GM18951 (cell line): Measurements from ENCODE around the gene SH3BP5.

Experiments
- POLR2A ChIP-seq: IDR thresholded peaks from 4 replicates; pipeline ENCODE4 v1.6.1; 2011; ENCODE audit warnings: mild to moderate bottlenecking; ENCODE audit not compliant: insufficient read length, insufficient read depth; ENCODE audit errors: extremely low read depth
- in situ Hi-C: fragments of 300-500 bp; cut with MboI; formaldehyde crosslinking; loops from one replicate; pipeline ENCODE4 v1.12.0; 2022; ENCODE audit warnings: low sequenced_read_pairs, mixed read lengths, inconsistent platforms; ENCODE audit not compliant: unreplicated experiment

SH3BP5 gene

GRCh38 chr3:15265655-15266509 is 66.5 kb downstream of the SH3BP5 start:
- TF ChIP-seq POLR2A: no peak
- in situ Hi-C loops: loop anchor here (10.0 kb wide), 1 partner anchor 119 kb away; no protein-coding TSS in a partner anchor

DNA sequence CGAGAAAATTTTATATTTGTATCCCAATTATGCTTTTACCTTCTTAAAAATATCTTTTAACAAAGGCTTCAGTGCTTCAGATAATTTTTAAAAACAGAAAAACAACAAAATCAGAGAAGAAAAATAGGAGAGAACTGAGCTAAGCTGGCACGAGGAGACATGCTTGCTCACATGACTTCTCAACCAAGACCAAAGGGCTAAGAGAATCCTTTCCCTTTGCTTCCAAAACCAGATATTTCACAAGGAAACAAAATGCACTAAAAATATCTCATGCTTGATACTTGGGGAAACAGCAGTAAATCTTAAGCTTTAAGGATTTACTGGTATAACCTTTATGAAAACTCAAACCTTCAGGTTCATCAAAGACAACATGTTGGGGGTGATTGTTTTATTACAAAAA is 67.9 kb downstream of the SH3BP5 start:
- no peak for TF ChIP-seq POLR2A
- in situ Hi-C loops: loop anchor here (10.0 kb wide), 1 partner anchor 120 kb away; no protein-coding TSS in a partner anchor

DNA sequence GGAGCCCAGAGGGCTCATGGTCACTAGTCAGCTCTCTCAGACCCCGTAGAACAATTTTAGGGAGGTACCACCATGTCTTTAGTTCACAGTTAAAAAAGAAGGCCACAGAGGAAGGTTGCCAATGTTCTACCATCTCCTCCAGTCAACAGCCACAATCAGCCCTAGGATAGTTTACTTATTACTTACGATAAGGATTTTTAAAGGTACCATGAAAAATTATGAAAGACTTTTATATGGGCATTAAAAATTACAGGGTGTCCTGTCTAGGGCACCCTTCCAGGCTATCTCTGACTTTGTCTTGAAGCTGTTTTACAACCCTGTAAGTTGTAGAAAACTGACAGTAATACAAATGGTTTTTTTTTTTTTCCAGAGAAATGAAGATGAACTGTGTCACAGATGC is 68.5 kb downstream of the SH3BP5 start:
- no peak for TF ChIP-seq POLR2A
- in situ Hi-C loops: loop anchor here (10.0 kb wide), 1 partner anchor 121 kb away; no protein-coding TSS in a partner anchor

DNA sequence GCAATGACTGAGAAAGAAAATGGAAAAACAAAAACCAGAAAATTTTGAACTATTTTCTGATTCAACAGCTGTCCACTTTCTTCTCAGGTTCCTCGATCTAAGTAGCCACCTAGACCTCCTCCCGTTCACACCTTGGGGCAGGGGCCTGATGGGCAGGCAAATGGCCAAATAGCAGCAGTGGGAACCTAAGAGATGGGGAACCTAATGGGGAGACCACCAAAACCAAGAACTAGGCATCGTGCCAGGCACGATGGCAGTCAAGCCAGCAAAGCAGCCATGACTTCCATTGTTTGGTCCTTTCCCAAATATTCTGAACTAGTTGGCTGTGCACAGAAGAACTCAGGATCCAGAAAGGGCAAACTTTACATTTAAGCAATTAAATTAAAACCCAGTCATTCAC is 69.3 kb downstream of the SH3BP5 start:
- TF ChIP-seq POLR2A: no peak
- in situ Hi-C loops: loop anchor here (10.0 kb wide), 1 partner anchor 122 kb away; no protein-coding TSS in a partner anchor

- no peak for TF ChIP-seq POLR2A
- in situ Hi-C loops: loop anchor here (10.0 kb wide), 1 partner anchor 123 kb away; no protein-coding TSS in a partner anchor
Observed at GRCh38 chr3:15262021-15262420, 70.4 kb downstream of the SH3BP5 start.

DNA sequence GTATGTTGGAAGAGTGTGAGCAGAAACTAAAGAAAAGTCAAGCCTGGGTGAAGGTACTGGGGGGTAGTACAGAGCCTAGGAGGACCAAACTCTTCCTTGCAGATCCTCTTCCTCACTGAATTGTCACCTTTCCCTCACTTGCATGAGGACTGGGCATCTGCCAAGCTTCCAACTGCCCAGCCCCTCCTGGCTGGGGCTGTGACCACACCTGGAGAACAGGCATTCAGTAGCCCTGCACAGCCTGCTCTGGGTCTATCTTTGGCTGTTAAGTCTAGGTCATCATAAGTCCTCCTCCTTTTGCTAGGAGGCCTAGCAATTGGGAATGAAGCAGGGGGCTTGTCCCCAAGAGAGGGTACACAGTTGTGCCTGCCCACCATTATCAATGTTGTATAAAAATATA is 71.1 kb downstream of the SH3BP5 start:
- TF ChIP-seq POLR2A: no peak
- in situ Hi-C loops: loop anchor here (10.0 kb wide), 1 partner anchor 124 kb away; no protein-coding TSS in a partner anchor

DNA sequence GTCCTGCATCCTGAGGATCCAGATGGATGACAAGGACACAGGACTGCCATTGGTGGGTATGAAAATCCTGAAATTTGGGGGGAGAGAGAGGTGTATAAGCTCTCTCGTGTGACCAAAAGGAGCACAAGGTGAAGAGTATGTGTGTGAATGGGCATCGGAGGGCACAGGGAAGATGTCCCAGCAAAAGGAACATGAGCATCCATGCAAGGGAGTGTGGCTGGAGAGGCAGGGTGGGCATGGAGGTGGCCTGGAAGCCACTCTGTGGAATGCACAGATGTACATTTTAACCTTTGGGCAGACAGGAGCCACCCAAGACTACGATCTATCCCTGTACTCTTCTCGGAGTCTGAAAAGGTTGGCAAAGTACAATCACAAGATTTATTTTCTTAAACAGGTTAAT is 71.9 kb downstream of the SH3BP5 start:
- no peak for TF ChIP-seq POLR2A
- in situ Hi-C loops: loop anchor here (10.0 kb wide), 1 partner anchor 124 kb away; no protein-coding TSS in a partner anchor

GRCh38 chr3:15258720-15259119 is 73.7 kb downstream of the SH3BP5 start:
- TF ChIP-seq POLR2A: no peak
- in situ Hi-C loops: no loop called here

DNA sequence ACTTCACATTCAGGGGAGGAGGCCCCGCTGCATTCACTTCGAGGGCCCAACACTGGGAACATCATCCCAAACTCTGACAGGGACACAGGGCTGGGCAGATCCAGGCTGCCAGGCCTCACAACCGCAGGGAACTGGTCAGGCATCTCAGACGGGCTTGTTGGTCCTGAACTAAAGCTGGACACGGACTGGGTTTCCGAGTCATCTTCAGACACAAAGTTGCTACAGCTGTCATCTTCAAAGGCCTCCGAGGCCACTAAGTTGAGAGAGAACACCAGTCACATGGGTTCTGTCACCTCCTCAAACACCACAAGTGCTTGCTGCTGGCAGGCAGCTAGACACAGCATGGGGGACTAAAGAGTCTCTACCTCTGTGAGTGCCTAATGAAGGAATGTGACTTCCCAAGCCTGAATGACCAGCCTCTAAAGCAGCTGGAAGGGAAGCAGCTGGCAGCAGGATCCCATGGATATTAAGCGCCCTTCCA is 75.5 kb downstream of the SH3BP5 start:
- in situ Hi-C loops: no loop called here

DNA sequence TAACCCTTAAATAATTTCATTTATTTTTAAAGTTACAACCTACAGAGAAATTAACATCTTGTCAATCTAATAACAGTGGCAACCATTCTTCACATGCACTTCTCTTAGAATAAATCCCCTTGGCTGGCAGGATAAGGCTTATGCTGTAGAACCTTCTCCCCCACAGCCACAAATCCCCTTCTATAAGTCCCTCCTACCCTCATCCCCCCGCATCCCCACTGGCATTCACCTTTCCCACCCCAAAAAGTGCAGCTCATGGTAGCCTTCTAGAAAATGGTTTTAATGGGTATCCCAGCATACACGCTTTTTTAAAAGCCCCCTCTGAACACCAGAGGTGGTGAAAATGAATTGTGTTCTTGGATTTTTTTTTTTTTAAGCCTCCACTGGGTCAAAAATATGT is 77.2 kb downstream of the SH3BP5 start:
- in situ Hi-C loops: no loop called here

More for the DNA sequence above, 75.5 kb downstream of the SH3BP5 start:
- TF ChIP-seq POLR2A: no peak

GRCh38 chr3:15253023-15253697 is 79.2 kb downstream of the SH3BP5 start:
- in situ Hi-C loops: no loop called here
- TF ChIP-seq POLR2A: no peak

More for the DNA sequence above, 77.2 kb downstream of the SH3BP5 start:
- no peak for TF ChIP-seq POLR2A

DNA sequence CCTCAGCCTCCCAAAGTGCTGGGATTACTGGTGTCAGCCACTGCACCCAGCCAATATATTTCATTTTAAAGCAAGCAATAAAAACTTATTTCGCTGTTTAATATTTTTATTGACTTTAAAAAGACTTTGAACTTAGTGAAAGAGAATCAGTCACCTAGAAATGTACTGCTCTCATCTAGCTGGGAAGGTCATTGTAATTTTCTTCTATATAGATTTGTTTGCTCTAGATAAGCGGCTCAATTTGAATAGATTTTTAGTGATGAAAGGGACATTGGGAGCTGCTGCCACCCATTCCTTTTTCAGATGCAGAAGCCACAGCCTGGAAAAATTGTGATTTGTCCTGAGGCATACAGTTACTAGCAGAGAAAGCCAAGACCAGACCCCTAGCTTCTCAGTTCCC is 86.2 kb downstream of the SH3BP5 start:
- in situ Hi-C loops: no loop called here
- TF ChIP-seq POLR2A: no peak

DNA sequence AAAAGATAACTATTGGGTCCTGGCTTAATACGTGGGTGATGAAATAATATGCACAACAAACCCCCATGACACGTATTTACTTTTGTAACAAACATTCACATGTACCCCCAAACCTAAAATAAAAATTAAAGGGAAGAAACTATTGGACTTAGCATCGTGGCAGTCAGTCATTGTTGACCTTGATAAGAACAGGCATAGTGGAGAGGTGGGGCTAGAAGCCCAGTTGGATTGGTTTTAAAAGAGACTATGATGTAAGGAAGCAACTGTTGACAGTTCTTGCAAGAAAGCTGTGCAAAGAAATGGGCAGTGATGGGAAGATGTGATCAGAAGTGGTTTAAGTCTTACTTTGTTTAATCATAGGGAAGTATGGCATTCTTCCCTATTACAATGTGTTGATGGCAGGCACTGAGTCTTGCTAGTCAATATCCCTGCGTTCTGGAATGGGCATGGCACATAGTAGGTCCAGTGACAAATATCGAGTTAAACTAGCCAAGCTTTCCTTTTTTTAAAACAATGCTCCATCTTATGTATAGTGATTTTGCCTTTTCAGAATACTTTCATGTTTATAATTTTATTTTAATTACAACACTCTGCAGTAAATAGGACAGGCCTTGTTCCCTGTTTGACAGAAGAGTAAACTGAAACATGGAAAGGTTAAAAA is 88.4 kb downstream of the SH3BP5 start:
- in situ Hi-C loops: no loop called here
- no peak for TF ChIP-seq POLR2A
